Astrocyte (in vitro differentiated cells and primary cell): Measurements from ENCODE around the gene G6PC3. TPM values are rescaled to one million over a fixed set of nuclear protein-coding genes. Genes with fewer than 3 reads are reported as not detected.

Source experiments
- DNase-seq: peaks from one replicate; pipeline ENCODE4 v3.0.0-alpha.2; 2010; ENCODE audit warnings: low read depth
- FAIRE-seq: peaks from 2 replicates; lab custom pipeline; 2011; peaks lifted over from hg19 to GRCh38; lab: Jason Lieb, UNC
- H2AFZ ChIP-seq: 2 replicates; pipeline ENCODE4 v1.6.0; 2012; ENCODE audit warnings: low read depth, low read length, inconsistent platforms
- H3K27ac ChIP-seq: 2 replicates; pipeline ENCODE4 v1.5.1; 2011; ENCODE audit warnings: low read depth, low read length, inconsistent platforms
- H3K27me3 ChIP-seq: 2 replicates; pipeline ENCODE4 v1.6.0; 2011; ENCODE audit warnings: low read length, inconsistent platforms; ENCODE audit not compliant: insufficient read depth
- H3K36me3 ChIP-seq: 2 replicates; pipeline ENCODE4 v1.5.1; 2011; ENCODE audit warnings: low read length, inconsistent platforms; ENCODE audit not compliant: insufficient read depth
- H3K4me1 ChIP-seq: 2 replicates; pipeline ENCODE4 v1.5.1; 2011; ENCODE audit warnings: low read length, inconsistent platforms; ENCODE audit not compliant: insufficient read depth
- H3K4me2 ChIP-seq: 2 replicates; pipeline ENCODE4 v1.6.0; 2012; ENCODE audit warnings: low read length, inconsistent platforms
- H3K4me3 ChIP-seq: 2 replicates; pipeline ENCODE4 v1.5.1; 2011; ENCODE audit warnings: low read depth, mild to moderate bottlenecking, low read length, inconsistent platforms; ENCODE audit not compliant: insufficient read depth
- H3K79me2 ChIP-seq: 2 replicates; pipeline ENCODE4 v1.6.0; 2012; ENCODE audit warnings: mild to moderate bottlenecking, low read length, inconsistent platforms; ENCODE audit not compliant: insufficient read depth
- H3K9ac ChIP-seq: 2 replicates; pipeline ENCODE4 v1.6.0; 2012; ENCODE audit warnings: mild to moderate bottlenecking, low read length, inconsistent platforms
- H3K9me3 ChIP-seq: 2 replicates; pipeline ENCODE4 v1.5.1; 2012; ENCODE audit warnings: low read depth, mild to moderate bottlenecking, low read length, inconsistent platforms; ENCODE audit not compliant: insufficient read depth
- H4K20me1 ChIP-seq: 2 replicates; pipeline ENCODE4 v1.6.0; 2012; ENCODE audit warnings: low read length, inconsistent platforms; ENCODE audit not compliant: insufficient read depth
- H3K27ac Mint-ChIP-seq: one replicate; pipeline ENCODE4 v1.8.0; 2021; ENCODE audit warnings: mild to moderate bottlenecking, mixed read lengths; ENCODE audit not compliant: unreplicated experiment
- H3K27me3 Mint-ChIP-seq: one replicate; pipeline ENCODE4 v1.8.0; 2021; ENCODE audit warnings: low read depth, mixed read lengths; ENCODE audit not compliant: unreplicated experiment
- H3K36me3 Mint-ChIP-seq: one replicate; pipeline ENCODE4 v1.8.0; 2021; ENCODE audit warnings: low read depth, mixed read lengths; ENCODE audit not compliant: unreplicated experiment
- H3K4me1 Mint-ChIP-seq: one replicate; pipeline ENCODE4 v1.8.0; 2021; ENCODE audit warnings: low read depth, mixed read lengths; ENCODE audit not compliant: unreplicated experiment
- H3K4me3 Mint-ChIP-seq: one replicate; pipeline ENCODE4 v1.8.0; 2021; ENCODE audit warnings: mild to moderate bottlenecking, moderate library complexity, mixed read lengths; ENCODE audit not compliant: unreplicated experiment
- H3K9me3 Mint-ChIP-seq: one replicate; pipeline ENCODE4 v1.8.0; 2021; ENCODE audit warnings: mild to moderate bottlenecking, mixed read lengths; ENCODE audit not compliant: unreplicated experiment
- EZH2 ChIP-seq: IDR thresholded peaks from 2 replicates; pipeline ENCODE4 v1.6.1; 2012; ENCODE audit warnings: mild to moderate bottlenecking, low read length, inconsistent platforms; ENCODE audit not compliant: insufficient read depth
- total RNA-seq: library from RNA; stranded (reverse); gene quantifications from 2 replicates; pipeline ENCODE4 v1.2.1, GENCODE V29; 2021
- TF ChIP-seq, protein P1 (sequence below): IDR thresholded peaks from 2 replicates; pipeline ENCODE4 v1.5.1; 2011; ENCODE audit warnings: low read depth, mild to moderate bottlenecking, inconsistent platforms, low read length, moderate library complexity; ENCODE audit not compliant: insufficient read depth

G6PC3 gene
- total RNA-seq, 1 donor from 2014 or later = 94.5 TPM

DNA sequence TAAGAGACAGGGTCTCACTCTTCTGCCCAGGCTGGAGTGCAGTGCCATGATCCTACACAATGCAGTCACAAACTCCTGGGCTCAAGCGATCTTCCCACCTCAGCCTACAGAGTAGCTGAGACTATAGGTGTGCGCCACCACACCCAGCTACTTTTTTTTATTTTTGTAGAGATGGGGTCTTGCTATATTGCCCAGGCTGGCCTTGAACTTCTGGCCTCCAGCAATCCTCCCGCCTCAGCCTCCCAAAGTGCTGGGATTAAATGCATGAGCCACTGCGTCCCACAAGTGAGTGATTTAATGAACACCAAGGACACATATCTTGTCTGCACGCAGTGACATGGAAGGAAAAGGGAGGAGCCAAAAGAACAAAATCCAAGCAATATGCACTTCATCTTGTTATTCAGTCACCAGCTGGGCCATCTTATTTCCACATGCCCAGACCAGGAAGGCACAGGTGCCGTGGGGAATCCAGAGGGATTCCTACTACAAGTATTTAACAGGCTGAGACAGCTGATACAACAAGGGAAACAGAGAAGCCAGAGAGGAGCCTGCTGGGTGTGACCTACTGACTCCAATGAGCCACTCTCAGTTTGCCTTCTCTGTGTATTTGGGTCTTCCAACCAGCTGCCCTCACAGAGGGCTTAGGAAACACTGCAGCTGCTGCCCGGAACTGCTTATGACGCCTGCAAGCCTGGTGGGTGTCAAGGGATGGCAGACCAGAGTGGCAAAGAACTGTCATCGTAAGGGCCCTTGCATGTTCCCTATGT is 21.1 kb upstream of the G6PC3 start:
- Histone ChIP-seq H3K79me2 (peaks cover 80% of the 10 kb centered on the region), H3K27me3 (no peaks in the 10 kb centered on the region), H3K4me3 (no peak overlapping the region), H2AFZ (no peak overlapping the region), H3K4me2 (no peak overlapping the region), H3K9me3 (no peaks in the 10 kb centered on the region), H3K36me3 (peaks cover 31% of the 10 kb centered on the region), H4K20me1 (peaks cover 74% of the 10 kb centered on the region), H3K4me1 (peaks cover 2% of the 10 kb centered on the region), H3K27ac (no peak overlapping the region), H3K9ac (no peak overlapping the region)
- Mint-ChIP-seq H3K27ac (no peak overlapping the region), H3K27me3 (no peaks in the 10 kb centered on the region), H3K4me3 (no peak overlapping the region), H3K36me3 (peaks cover 11% of the 10 kb centered on the region), H3K9me3 (no peaks in the 10 kb centered on the region), H3K4me1 (peaks cover 3% of the 10 kb centered on the region)
- FAIRE-seq = no peak
- TF ChIP-seq, protein P1, sequence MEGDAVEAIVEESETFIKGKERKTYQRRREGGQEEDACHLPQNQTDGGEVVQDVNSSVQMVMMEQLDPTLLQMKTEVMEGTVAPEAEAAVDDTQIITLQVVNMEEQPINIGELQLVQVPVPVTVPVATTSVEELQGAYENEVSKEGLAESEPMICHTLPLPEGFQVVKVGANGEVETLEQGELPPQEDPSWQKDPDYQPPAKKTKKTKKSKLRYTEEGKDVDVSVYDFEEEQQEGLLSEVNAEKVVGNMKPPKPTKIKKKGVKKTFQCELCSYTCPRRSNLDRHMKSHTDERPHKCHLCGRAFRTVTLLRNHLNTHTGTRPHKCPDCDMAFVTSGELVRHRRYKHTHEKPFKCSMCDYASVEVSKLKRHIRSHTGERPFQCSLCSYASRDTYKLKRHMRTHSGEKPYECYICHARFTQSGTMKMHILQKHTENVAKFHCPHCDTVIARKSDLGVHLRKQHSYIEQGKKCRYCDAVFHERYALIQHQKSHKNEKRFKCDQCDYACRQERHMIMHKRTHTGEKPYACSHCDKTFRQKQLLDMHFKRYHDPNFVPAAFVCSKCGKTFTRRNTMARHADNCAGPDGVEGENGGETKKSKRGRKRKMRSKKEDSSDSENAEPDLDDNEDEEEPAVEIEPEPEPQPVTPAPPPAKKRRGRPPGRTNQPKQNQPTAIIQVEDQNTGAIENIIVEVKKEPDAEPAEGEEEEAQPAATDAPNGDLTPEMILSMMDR = no peak
- no peak for DNase-seq

DNA sequence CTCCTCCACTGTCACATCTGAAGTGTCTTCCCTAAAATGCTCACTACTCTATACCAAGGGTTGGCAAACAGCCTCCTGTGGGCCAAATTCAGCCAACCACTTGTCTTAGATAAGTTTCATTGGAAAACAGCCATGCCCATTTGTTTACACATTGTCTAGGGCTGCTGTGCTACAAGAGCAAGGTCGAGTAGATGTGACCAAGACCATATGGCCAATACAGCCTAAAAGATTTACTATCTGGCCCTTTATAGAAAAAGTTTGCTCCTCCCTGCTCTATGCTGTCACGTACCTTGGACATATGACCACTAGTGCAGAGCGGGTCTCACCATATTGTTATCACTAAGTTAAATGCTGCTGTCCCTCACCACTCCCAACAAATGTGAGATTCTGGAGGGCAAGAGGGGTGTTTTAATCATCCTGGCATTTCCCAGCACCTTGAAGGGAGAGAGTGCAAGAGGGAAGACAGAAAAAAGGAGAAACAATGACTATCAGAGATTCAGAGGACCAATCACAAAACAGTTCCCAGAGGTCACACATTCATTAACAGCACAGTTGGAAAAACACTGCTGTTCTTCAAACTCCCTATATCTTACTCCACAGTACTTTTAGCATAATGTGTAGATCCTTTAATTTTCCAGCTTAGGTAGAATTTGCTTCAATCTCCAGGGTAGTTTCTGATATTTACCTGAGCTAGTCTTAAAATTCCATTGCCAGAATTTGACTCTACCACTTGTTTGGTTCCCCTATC is 17.2 kb upstream of the G6PC3 start:
- Histone ChIP-seq H3K4me3 (no peak overlapping the region), H3K4me2 (no peak overlapping the region), H3K9me3 (no peaks in the 10 kb centered on the region), H3K27me3 (no peaks in the 10 kb centered on the region), H3K9ac (no peak overlapping the region), H3K4me1 (no peaks in the 10 kb centered on the region), H3K27ac (no peak overlapping the region), H4K20me1 (peaks cover 75% of the 10 kb centered on the region), H3K36me3 (peaks cover 23% of the 10 kb centered on the region), H3K79me2 (peaks cover 89% of the 10 kb centered on the region), H2AFZ (no peak overlapping the region)
- no peak overlapping the region for H3K27ac Mint-ChIP-seq
- H3K27me3 Mint-ChIP-seq = no peaks in the 10 kb centered on the region
- peaks cover 2% of the 10 kb centered on the region for H3K4me1 Mint-ChIP-seq
- no peaks in the 10 kb centered on the region for H3K9me3 Mint-ChIP-seq
- TF ChIP-seq EZH2 = no peak
- TF ChIP-seq, protein P1 = no peak
- no peak for FAIRE-seq
- H3K4me3 Mint-ChIP-seq = peak overlapping the region; percentile 35
- H3K36me3 Mint-ChIP-seq = peaks cover 11% of the 10 kb centered on the region
- DNase-seq = no peak
